Measurements from ENCODE around the gene TGFBR3. TPM values are rescaled to one million over a fixed set of nuclear protein-coding genes. Genes with fewer than 3 reads are reported as not detected.

The TGFBR3 gene
- total and polyA plus RNA-seq, 2 of the 4 experiments (the other 2 are of a cell fraction) = 3.0 to 11.3 TPM

DNA sequence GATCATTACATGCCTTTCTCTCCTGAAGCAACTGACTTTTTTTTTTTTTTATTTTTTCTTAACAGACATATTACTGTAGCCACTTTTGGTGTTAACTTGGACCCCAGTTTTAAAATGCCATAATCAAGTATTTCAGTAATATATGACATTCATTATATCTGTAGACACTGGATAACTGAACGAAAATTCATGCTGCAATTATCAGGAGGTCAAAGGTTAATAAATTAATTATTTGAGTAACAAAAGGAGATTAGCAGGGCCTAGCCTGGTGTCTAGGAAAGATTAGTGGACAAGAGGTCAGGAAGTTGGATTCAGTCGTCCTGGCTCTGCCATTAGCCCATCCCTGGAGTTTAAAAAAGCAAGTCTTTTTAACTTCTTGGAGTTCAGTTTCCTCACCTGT is 168.1 kb downstream of the TGFBR3 start:
- Histone ChIP-seq H2AFZ (replicated peaks; ENCODE audit: low read length, poor library complexity) (no peak overlapping the region), H3K27ac (ENCODE audit: insufficient read depth, low read length) (no peak overlapping the region), H3K4me1 (ENCODE audit: control insufficient read depth, insufficient read depth, low read length) (peaks cover 6% of the 10 kb centered on the region), H2AK9ac (replicated peaks; ENCODE audit: low read depth, low read length, poor library complexity) (no peak overlapping the region), H2BK5ac (ENCODE audit: low read depth, low read length, poor library complexity, severe bottlenecking) (no peak overlapping the region), H4K5ac (ENCODE audit: low read depth, low read length) (no peak overlapping the region), H3K18ac (ENCODE audit: low read depth, low read length) (no peak overlapping the region), H2BK20ac (ENCODE audit: low read depth, low read length) (no peak overlapping the region), H4K8ac (ENCODE audit: low read depth in 2 of 2, low read length in 2 of 2) (no peak overlapping the region), H3K56ac (ENCODE audit: extremely low read depth, insufficient read depth, low read length) (no peak overlapping the region), H3K36me3 (ENCODE audit: control insufficient read depth, insufficient read depth, low read length) (peaks cover 34% of the 10 kb centered on the region), H2BK120ac (ENCODE audit: low read depth, low read length) (no peak overlapping the region), H3K9me3 (ENCODE audit: control insufficient read depth, insufficient read depth, low read length) (no peaks in the 10 kb centered on the region), H3K4ac (ENCODE audit: low read depth, low read length) (no peak overlapping the region), H3K79me1 (ENCODE audit: low read depth in 1 of 2, low read length in 2 of 2) (no peaks in the 10 kb centered on the region), H3K23ac (ENCODE audit: low read depth, low read length) (no peak overlapping the region), H3K14ac (replicated peaks; ENCODE audit: low read depth, low read length) (no peak overlapping the region), H4K91ac (ENCODE audit: insufficient read depth, low read depth, low read length) (no peak overlapping the region), H2BK15ac (ENCODE audit: low read depth, low read length) (no peak overlapping the region), H2AK5ac (ENCODE audit: low read depth, low read length) (no peak overlapping the region), H3K9me1 (ENCODE audit: insufficient read depth, low read length) (no peaks in the 10 kb centered on the region), H4K20me1 (ENCODE audit: insufficient read depth, low read length) (no peaks in the 10 kb centered on the region), H3K9ac (ENCODE audit: low read depth, low read length) (no peak overlapping the region), H3K4me3 (ENCODE audit: insufficient read depth, low read depth, low read length) (no peak overlapping the region), H3K4me2 (ENCODE audit: low read depth, low read length) (no peak overlapping the region), H3K27me3 (ENCODE audit: control insufficient read depth, insufficient read depth, low read length) (no peaks in the 10 kb centered on the region)
- dilution Hi-C loops (cut with HindIII; ENCODE audit: low sequenced_read_pairs, unreplicated experiment) = no loop called here
- CTCF ChIA-PET = interaction anchor here (0.5 to 0.7 kb wide), 2 partner anchors 9 to 64 kb away, joined by 3 to 4 read pairs; no protein-coding TSS in a partner anchor
- BruUV-seq (replicated peaks) = no TSS peak
- POLR2A ChIA-PET (ENCODE audit: unreplicated experiment) = interaction anchor here (0.5 kb wide), 1 partner anchor 26 kb away, joined by 3 read pairs; no protein-coding TSS in a partner anchor
- 100% methylated on average over 1 of the region's 2 CpGs; no CpG with 5 or more reads in 1 of the 2 experiments for WGBS, 2 experiments (ENCODE audit: extremely low coverage in 2 of 2, insufficient read length in 1 of 2)
- no peak for DNase-seq
- intact Hi-C loops (cut with micrococcal nuclease) = no loop called here
- no peak for ATAC-seq (ENCODE audit: low read depth)
- TF ChIP-seq, protein P1, sequence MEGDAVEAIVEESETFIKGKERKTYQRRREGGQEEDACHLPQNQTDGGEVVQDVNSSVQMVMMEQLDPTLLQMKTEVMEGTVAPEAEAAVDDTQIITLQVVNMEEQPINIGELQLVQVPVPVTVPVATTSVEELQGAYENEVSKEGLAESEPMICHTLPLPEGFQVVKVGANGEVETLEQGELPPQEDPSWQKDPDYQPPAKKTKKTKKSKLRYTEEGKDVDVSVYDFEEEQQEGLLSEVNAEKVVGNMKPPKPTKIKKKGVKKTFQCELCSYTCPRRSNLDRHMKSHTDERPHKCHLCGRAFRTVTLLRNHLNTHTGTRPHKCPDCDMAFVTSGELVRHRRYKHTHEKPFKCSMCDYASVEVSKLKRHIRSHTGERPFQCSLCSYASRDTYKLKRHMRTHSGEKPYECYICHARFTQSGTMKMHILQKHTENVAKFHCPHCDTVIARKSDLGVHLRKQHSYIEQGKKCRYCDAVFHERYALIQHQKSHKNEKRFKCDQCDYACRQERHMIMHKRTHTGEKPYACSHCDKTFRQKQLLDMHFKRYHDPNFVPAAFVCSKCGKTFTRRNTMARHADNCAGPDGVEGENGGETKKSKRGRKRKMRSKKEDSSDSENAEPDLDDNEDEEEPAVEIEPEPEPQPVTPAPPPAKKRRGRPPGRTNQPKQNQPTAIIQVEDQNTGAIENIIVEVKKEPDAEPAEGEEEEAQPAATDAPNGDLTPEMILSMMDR (conservative IDR thresholded peaks at IDR 0.05; ENCODE audit: low read depth, low read length) = no peak
- no peak for TF ChIP-seq CHD1 (IDR thresholded peaks at IDR 0.05; ENCODE audit: low read depth, low read length)
- TF ChIP-seq SMC3 (IDR thresholded peaks at IDR 0.05; ENCODE audit: low read depth, low read length) = no peak
- no peak for TF ChIP-seq BHLHE40 (IDR thresholded peaks at IDR 0.05; ENCODE audit: low read depth, low read length)
- TF ChIP-seq FOS (IDR thresholded peaks at IDR 0.05; ENCODE audit: low read depth, low read length) = no peak
- no peak for TF ChIP-seq NFE2L2 (IDR thresholded peaks at IDR 0.05; ENCODE audit: low read depth, low read length)
- no peak for TF ChIP-seq MXI1 (IDR thresholded peaks at IDR 0.05; ENCODE audit: borderline replicate concordance, low read depth, low read length)
- no peak for TF ChIP-seq POLR2A (IDR thresholded peaks at IDR 0.05; ENCODE audit: low read depth, low read length)
- TF ChIP-seq ELK1 (IDR thresholded peaks at IDR 0.05; ENCODE audit: borderline replicate concordance, low read depth, low read length) = no peak
- no peak for TF ChIP-seq RAD21 (IDR thresholded peaks at IDR 0.05; ENCODE audit: low read length)
- no peak for TF ChIP-seq CEBPB (IDR thresholded peaks at IDR 0.05; ENCODE audit: low read depth, low read length)
- no peak for TF ChIP-seq MAZ (IDR thresholded peaks at IDR 0.05; ENCODE audit: borderline replicate concordance, low read depth, low read length)
- in situ Hi-C loops (cut with MboI; ENCODE audit: low sequenced_read_pairs) = no loop called here
